T-cell (primary cell): ENCODE measurements around the gene PCYT2. TPM values are rescaled to one million over a fixed set of nuclear protein-coding genes. Genes with fewer than 3 reads are reported as not detected.

ENCODE experiments used
- ATAC-seq, 4 experiments: fragments of 200-7000 bp in 3 of 4; fragments of 150-1000 bp in 1 of 4; cut with Tn5 transposase; replicated peaks in 1 of 4; 1 replicate in 3 of 4; 2 replicates in 1 of 4; pipeline ENCODE4 v1.10.0; 2021; ENCODE audit warnings: moderate library complexity in 3 of 4, mild to moderate bottlenecking in 2 of 4, moderate number of reproducible peaks in 1 of 4
- CTCF ChIA-PET, 2 donors: fragments of 300-600 bp; sonication (Branson Sonifier 250); formaldehyde crosslinking; loops; one replicate each; lab custom pipeline; 2022; ENCODE audit warnings: antibody characterized with exemption in 2 of 2; lab: Charles Lee
- POLR2A ChIA-PET, 2 donors: fragments of 300-600 bp; sonication (Branson Sonifier 250); formaldehyde crosslinking; loops; one replicate each; lab custom pipeline; 2022; ENCODE audit warnings: antibody characterized with exemption in 2 of 2; lab: Charles Lee
- DNase-seq, 35 experiments: peaks; one replicate each; pipeline versions ENCODE4 v3.0.0 to v3.0.0-alpha.2; 2013 to 2023
- H3K27ac ChIP-seq: one replicate; pipeline ENCODE4 v1.5.1; 2013; ENCODE audit warnings: low read length
- H3K27me3 ChIP-seq, 2 experiments: replicated peaks in 1 of 2; 1 replicate in 1 of 2; 2 replicates in 1 of 2; pipeline versions ENCODE4 v1.6.1 to v1.7.0; 2013; ENCODE audit warnings: low read length in 1 of 2, mixed read lengths in 1 of 2; ENCODE audit not compliant: control insufficient read depth in 2 of 2, insufficient read depth in 2 of 2; ENCODE audit errors: extremely low read depth in 1 of 2
- H3K36me3 ChIP-seq, 2 donors: 1 replicate in 1 of 2; 2 replicates in 1 of 2; pipeline versions ENCODE4 v1.6.1 to v1.7.0; 2013; ENCODE audit warnings: low read length in 1 of 2; ENCODE audit not compliant: control insufficient read depth in 2 of 2, insufficient read depth in 1 of 2; ENCODE audit errors: extremely low read depth in 1 of 2
- H3K4me1 ChIP-seq, 2 experiments: 1 replicate in 1 of 2; 2 replicates in 1 of 2; pipeline versions ENCODE4 v1.6.1 to v1.7.0; 2013; ENCODE audit warnings: low read length in 2 of 2, mixed read lengths in 1 of 2; ENCODE audit not compliant: insufficient read depth in 2 of 2, control insufficient read depth in 1 of 2; ENCODE audit errors: extremely low read depth in 1 of 2
- H3K4me3 ChIP-seq, 2 donors: 1 replicate in 1 of 2; 2 replicates in 1 of 2; pipeline versions ENCODE4 v1.5.1 to v1.7.0; 2013; ENCODE audit warnings: mild to moderate bottlenecking in 2 of 2, low read length in 1 of 2, moderate library complexity in 1 of 2; ENCODE audit not compliant: control insufficient read depth in 1 of 2; ENCODE audit errors: extremely low read depth in 1 of 2
- H3K9me3 ChIP-seq: 2 replicates; pipeline ENCODE4 v1.7.0; 2013
- H3K27ac Mint-ChIP-seq, 2 donors: one replicate each; pipeline ENCODE4 v1.8.0; 2020 to 2021; ENCODE audit warnings: mild to moderate bottlenecking in 2 of 2, mixed read lengths in 2 of 2
- H3K27me3 Mint-ChIP-seq, 2 donors: one replicate each; pipeline ENCODE4 v1.8.0; 2021 to 2022; ENCODE audit warnings: mixed read lengths in 2 of 2
- H3K36me3 Mint-ChIP-seq: one replicate; pipeline ENCODE4 v1.8.0; 2021; ENCODE audit warnings: mixed read lengths
- H3K4me1 Mint-ChIP-seq, 3 donors: one replicate each; pipeline ENCODE4 v1.8.0; 2020 to 2022; ENCODE audit warnings: mixed read lengths in 3 of 3, mild to moderate bottlenecking in 1 of 3
- H3K4me3 Mint-ChIP-seq, 3 donors: one replicate each; pipeline ENCODE4 v1.8.0; 2020 to 2022; ENCODE audit warnings: mild to moderate bottlenecking in 3 of 3, mixed read lengths in 3 of 3, moderate library complexity in 3 of 3
- H3K9me3 Mint-ChIP-seq, 3 donors: one replicate each; pipeline ENCODE4 v1.8.0; 2020 to 2022; ENCODE audit warnings: mixed read lengths in 3 of 3
- WGBS: methylation state at CpG from one replicate; pipeline ENCODE4 v1.1.5; 2013; ENCODE audit warnings: missing lambda C conversion rate; ENCODE audit not compliant: insufficient coverage; 5-methylcytosine and 5-hydroxymethylcytosine counted together
- total RNA-seq, 35 experiments: library from RNA in 6 of 35; stranded (reverse) in 6 of 35; fragments of 120-200 nt in 1 of 35; gene quantifications; one replicate each; pipeline versions ENCODE4 v1.2.1 to v1.2.4 and lab custom pipeline; 2013 to 2026

The PCYT2 gene
- total RNA-seq, 5 donors from 2014 or later (not counting 1 experiment from before 2014, with no cell fraction given) = 24.5 to 55.2 (median 48.2) TPM

DNA sequence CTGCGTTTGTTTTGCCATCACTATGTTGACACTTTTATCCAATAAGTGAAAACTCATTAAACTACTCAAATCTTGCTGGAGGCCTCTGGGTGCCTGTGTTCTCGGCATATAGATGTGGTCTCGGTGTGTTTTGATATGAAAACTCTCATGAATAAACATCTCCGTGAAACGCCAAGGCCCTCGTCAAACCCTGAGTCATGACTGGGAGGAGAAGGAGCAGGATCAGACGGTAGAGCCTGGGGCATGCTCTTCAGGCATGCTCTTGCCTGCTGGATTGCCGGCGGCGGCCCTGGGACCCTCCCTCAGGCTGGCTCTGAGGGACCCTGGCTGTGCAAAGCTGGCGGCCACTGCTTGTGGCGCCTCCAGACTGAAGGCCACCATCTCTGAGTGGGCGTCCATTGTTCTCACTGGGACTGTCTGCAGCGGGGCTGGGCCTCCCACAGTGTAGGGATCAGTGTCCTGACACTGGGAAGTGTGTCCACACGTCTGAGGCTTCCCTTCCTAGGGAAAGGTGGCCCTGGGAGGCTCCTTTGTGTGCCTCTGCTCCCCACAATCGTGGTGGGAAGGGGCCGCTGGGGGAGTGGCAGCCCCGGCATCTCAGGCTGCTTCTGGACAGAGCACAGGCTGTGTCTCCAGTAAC lies 10.9 kb downstream of the PCYT2 start:
- Histone ChIP-seq H3K36me3 (peaks cover 10 to 40% of the 10 kb centered on the region in 2 donors), H3K27me3 (peaks cover 0 to 23% of the 10 kb centered on the region in 2 experiments), H3K27ac (no peak overlapping the region), H3K9me3 (no peaks in the 10 kb centered on the region), H3K4me3 (no peak overlapping the region), H3K4me1 (peaks cover 0 to 18% of the 10 kb centered on the region in 2 experiments)
- CTCF ChIA-PET = no interaction called here
- POLR2A ChIA-PET = no interaction called here
- H3K27ac Mint-ChIP-seq = no peak overlapping the region
- H3K4me1 Mint-ChIP-seq = peaks cover 6 to 8% (median 6%) of the 10 kb centered on the region in 3 donors
- peaks cover 24% of the 10 kb centered on the region for H3K36me3 Mint-ChIP-seq
- DNase-seq = no peak
- peaks cover 8 to 14% of the 10 kb centered on the region in 2 donors for H3K27me3 Mint-ChIP-seq
- ATAC-seq = no peak
- peak overlapping the region in 1 of 3 donors; percentile 57 for H3K4me3 Mint-ChIP-seq
- 88% methylated on average over 14 of the region's 18 CpGs for WGBS
- no peaks in the 10 kb centered on the region for H3K9me3 Mint-ChIP-seq

DNA sequence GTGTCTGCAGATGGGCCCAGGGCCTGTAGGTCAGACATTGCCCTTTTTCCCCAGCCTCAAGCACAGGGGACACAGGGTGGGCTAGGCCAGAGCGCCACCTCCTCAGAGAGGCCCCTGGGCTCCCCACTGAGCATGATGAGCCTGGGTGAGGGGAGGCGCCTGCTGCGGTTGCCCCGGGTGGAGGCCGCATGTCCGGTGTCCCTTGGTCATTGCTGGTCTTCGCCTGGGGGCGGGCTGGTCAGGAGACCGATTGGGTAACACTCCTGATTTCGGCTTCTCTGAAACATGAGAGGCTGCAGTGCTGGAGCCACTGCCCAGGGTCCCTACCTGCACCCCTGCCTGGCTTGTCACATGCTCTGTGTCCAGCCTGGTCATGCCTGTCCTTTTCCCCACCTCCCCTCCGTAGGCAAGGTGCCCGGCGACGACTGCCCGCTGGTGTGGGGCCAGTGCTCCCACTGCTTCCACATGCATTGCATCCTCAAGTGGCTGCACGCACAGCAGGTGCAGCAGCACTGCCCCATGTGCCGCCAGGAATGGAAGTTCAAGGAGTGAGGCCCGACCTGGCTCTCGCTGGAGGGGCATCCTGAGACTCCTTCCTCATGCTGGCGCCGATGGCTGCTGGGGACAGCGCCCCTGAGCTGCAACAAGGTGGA lies 11.6 kb downstream of the PCYT2 start:
- Mint-ChIP-seq H3K27ac (no peak overlapping the region), H3K4me3 (no peak overlapping the region), H3K36me3 (peaks cover 26% of the 10 kb centered on the region), H3K4me1 (peaks cover 6 to 8% (median 6%) of the 10 kb centered on the region in 3 donors), H3K9me3 (no peaks in the 10 kb centered on the region), H3K27me3 (peaks cover 8 to 14% of the 10 kb centered on the region in 2 donors)
- Histone ChIP-seq H3K27ac (no peak overlapping the region), H3K4me3 (no peak overlapping the region), H3K9me3 (no peaks in the 10 kb centered on the region), H3K36me3 (peaks cover 9 to 37% of the 10 kb centered on the region in 2 donors), H3K27me3 (peaks cover 0 to 23% of the 10 kb centered on the region in 2 experiments), H3K4me1 (peaks cover 0 to 18% of the 10 kb centered on the region in 2 experiments)
- ChIA-PET CTCF (no interaction called here), POLR2A (no interaction called here)
- ATAC-seq (no peak), DNase-seq (no peak)
- 98% methylated on average over 19 of the region's 22 CpGs for WGBS

DNA sequence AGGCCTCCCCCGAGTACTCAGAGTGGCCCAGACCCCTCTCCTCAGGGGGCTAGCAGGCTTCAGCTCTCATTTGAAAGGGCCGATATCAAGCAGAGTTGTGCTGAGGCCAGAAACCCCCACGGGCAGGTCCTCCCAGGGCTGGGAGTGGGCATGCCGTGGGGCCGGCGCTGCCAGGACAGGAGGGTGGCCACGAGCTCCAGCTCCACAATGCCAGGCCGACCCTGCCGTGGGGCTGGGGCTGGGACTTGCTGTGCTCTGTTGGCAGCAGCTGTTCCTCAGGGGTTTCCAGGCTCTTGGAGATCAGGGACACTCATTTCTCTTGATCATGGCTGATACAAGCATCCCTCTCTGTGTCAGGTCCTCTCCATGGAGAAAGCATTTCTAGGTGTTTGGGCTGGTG lies 12.3 kb downstream of the PCYT2 start:
- Mint-ChIP-seq H3K9me3 (no peaks in the 10 kb centered on the region), H3K4me3 (no peak overlapping the region), H3K27me3 (peaks cover 8 to 14% of the 10 kb centered on the region in 2 donors), H3K4me1 (peaks cover 6 to 8% (median 6%) of the 10 kb centered on the region in 3 donors), H3K36me3 (peaks cover 26% of the 10 kb centered on the region), H3K27ac (no peak overlapping the region)
- Histone ChIP-seq H3K9me3 (no peaks in the 10 kb centered on the region), H3K4me3 (no peak overlapping the region), H3K27ac (no peak overlapping the region), H3K4me1 (peaks cover 0 to 18% of the 10 kb centered on the region in 2 experiments), H3K36me3 (peaks cover 9 to 35% of the 10 kb centered on the region in 2 donors), H3K27me3 (peaks cover 0 to 23% of the 10 kb centered on the region in 2 experiments)
- ChIA-PET CTCF (no interaction called here), POLR2A (no interaction called here)
- DNase-seq = no peak
- ATAC-seq = no peak
- WGBS = 95% methylated on average over 9 of the region's 9 CpGs

DNA sequence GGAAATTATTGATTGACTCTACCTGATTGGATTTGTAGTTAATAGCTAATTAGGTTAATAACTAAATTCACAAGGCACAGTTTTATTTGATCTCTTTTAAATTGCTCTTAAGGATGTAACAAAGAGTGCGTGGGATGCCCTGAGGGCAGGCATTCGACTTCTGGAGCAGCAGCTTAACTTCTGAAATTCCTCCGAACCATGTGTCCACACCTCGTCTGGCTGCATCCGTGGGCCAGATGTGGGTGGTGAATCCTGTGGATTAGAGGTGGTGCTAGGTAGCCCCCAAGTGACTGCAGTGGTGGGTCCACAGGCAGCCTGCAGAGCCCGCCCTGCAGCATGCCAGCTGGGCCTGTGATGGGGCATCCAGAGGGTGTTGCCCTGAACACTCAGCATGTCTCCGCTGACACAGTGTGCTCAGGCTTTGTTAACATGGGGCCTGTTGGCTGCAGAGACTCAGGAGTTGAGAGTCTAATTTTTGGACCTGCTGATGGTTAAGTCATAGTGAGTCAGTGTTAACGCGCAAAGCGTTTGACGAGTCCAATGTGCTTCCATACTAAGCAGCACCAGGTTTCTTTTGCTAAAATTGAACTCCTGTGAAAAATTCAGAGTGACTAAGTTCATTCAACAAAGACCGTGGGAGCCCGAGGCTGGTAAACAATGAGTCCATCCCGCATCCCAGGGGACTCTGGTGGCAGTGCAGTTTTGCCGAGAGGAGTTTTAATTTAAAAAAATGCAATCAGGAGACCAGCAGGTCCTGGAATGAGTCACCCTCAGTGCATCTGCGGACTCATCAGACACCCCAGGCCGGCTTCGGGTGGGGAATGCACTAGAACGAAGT lies 13.0 kb downstream of the PCYT2 start:
- ChIA-PET CTCF (interaction anchor here in 1 of 2 donors (1.1 kb wide), 1 partner anchor 125 kb away, joined by 4 read pairs; the partner anchor contains the start of genes CENPX and LRRC45), POLR2A (no interaction called here)
- H3K4me3 ChIP-seq = no peak overlapping the region
- no peak overlapping the region for H3K27ac Mint-ChIP-seq
- no peaks in the 10 kb centered on the region for H3K9me3 ChIP-seq
- H3K4me1 Mint-ChIP-seq = peaks cover 6 to 8% (median 8%) of the 10 kb centered on the region in 3 donors
- H3K27ac ChIP-seq = no peak overlapping the region
- H3K9me3 Mint-ChIP-seq = no peaks in the 10 kb centered on the region
- H3K27me3 ChIP-seq = peaks cover 0 to 20% of the 10 kb centered on the region in 2 experiments
- WGBS = 94% methylated on average over 19 of the region's 19 CpGs
- DNase-seq (no peak), ATAC-seq (no peak)
- peaks cover 9 to 35% of the 10 kb centered on the region in 2 donors for H3K36me3 ChIP-seq
- peaks cover 0 to 18% of the 10 kb centered on the region in 2 experiments for H3K4me1 ChIP-seq
- peaks cover 8 to 14% of the 10 kb centered on the region in 2 donors for H3K27me3 Mint-ChIP-seq
- H3K4me3 Mint-ChIP-seq = no peak overlapping the region
- H3K36me3 Mint-ChIP-seq = peaks cover 26% of the 10 kb centered on the region

DNA sequence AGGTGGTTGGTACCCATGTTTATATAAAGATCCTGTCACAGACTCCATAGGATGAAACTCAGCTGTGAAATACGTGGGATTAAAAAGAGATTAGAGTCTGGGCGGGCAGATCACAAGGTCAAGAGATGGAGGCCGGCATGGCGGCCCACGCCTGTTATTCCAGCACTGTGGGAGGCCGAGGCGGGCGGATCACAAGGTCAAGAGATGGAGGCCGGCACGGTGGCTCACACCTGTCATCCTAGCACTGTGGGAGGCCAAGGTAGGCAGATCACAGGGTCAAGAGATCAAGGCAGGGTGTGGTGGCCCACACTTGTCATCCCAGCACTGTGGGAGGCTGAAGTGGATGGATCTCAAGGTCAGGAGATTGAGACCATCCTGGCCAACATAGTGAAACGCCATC lies 15.8 kb downstream of the PCYT2 start:
- H3K27me3 ChIP-seq = no peaks in the 10 kb centered on the region
- ATAC-seq = no peak
- Mint-ChIP-seq H3K9me3 (no peaks in the 10 kb centered on the region), H3K4me1 (peaks cover 0 to 12% (median 6%) of the 10 kb centered on the region in 3 donors), H3K27ac (no peak overlapping the region), H3K36me3 (peaks cover 22% of the 10 kb centered on the region), H3K27me3 (peaks cover 0 to 2% of the 10 kb centered on the region in 2 donors), H3K4me3 (no peak overlapping the region)
- DNase-seq = no peak
- H3K27ac ChIP-seq = no peak overlapping the region
- H3K36me3 ChIP-seq = peaks cover 9 to 36% of the 10 kb centered on the region in 2 donors
- ChIA-PET CTCF (no interaction called here), POLR2A (no interaction called here)
- peaks cover 3 to 15% of the 10 kb centered on the region in 2 experiments for H3K4me1 ChIP-seq
- WGBS = 100% methylated on average over 6 of the region's 11 CpGs
- no peak overlapping the region for H3K4me3 ChIP-seq
- H3K9me3 ChIP-seq = no peaks in the 10 kb centered on the region

DNA sequence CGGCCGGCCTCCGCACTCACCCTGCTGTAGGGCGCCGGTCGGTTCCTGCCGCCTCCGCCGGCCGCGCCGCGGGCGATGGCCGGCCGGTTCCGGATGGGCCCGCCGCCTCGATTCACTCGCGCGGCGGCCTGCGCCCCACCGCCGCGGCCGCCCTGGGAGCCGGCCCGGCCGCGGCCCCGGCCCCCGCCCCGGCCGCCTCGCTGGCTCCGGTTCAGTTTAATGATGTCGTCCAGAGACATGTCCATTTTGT lies 20.0 kb downstream of the PCYT2 start:
- H3K27me3 Mint-ChIP-seq = no peaks in the 10 kb centered on the region
- peak overlapping the region; percentile 90 to 96 (median 91) for H3K4me3 Mint-ChIP-seq
- Histone ChIP-seq H3K27ac (no peak overlapping the region), H3K36me3 (peaks cover 2 to 51% of the 10 kb centered on the region in 2 donors), H3K27me3 (no peaks in the 10 kb centered on the region), H3K9me3 (no peaks in the 10 kb centered on the region), H3K4me1 (peaks cover 10 to 36% of the 10 kb centered on the region in 2 experiments), H3K4me3 (peak overlapping the region in 1 of 2 donors; percentile 54)
- peaks cover 12 to 32% (median 21%) of the 10 kb centered on the region in 3 donors for H3K4me1 Mint-ChIP-seq
- 0% methylated on average over 40 of the region's 40 CpGs for WGBS
- ChIA-PET POLR2A (no interaction called here), CTCF (no interaction called here)
- H3K27ac Mint-ChIP-seq = peak overlapping the region; percentile 95 to 96
- DNase-seq = no peak
- peaks cover 28% of the 10 kb centered on the region for H3K36me3 Mint-ChIP-seq
- peak in 1 of 4 experiments; percentile 13 for ATAC-seq
- H3K9me3 Mint-ChIP-seq = no peaks in the 10 kb centered on the region
